GM23338 (cell line): ENCODE measurements around the gene TMEM154. TPM values are rescaled to one million over a fixed set of nuclear protein-coding genes. Genes with fewer than 3 reads are reported as not detected.

Experiments used
- ATAC-seq: fragments of 200-7000 bp; cut with Tn5 transposase; 3 replicates; pipeline ENCODE4 v1.9.1; 2020
- DNase-seq: peaks from one replicate; pipeline ENCODE4 v3.0.0-alpha.2; 2015; ENCODE audit warnings: low spot score
- H2AFZ ChIP-seq: fragments of 200-600 bp; sonication (generic); 2 replicates; pipeline ENCODE4 v1.8.0; 2016; ENCODE audit warnings: antibody characterized with exemption, mild to moderate bottlenecking, moderate library complexity
- H3F3A ChIP-seq: fragments of 200-600 bp; sonication (generic); replicated peaks from 2 replicates; pipeline ENCODE4 v1.8.0; 2017; ENCODE audit warnings: antibody characterized with exemption, mixed run types, low read depth
- H3K27ac ChIP-seq: fragments of 200-600 bp; sonication (generic); 2 replicates; pipeline ENCODE4 v1.6.1; 2016; ENCODE audit warnings: low read depth
- H3K27me3 ChIP-seq: fragments of 200-600 bp; sonication (generic); 2 replicates; pipeline ENCODE4 v1.8.0; 2016; ENCODE audit warnings: mild to moderate bottlenecking, mixed run types, moderate library complexity; ENCODE audit not compliant: insufficient read depth
- H3K36me3 ChIP-seq: fragments of 200-600 bp; sonication (generic); 2 replicates; pipeline ENCODE4 v1.8.0; 2016; ENCODE audit warnings: mild to moderate bottlenecking; ENCODE audit not compliant: insufficient read depth
- H3K4me1 ChIP-seq: fragments of 200-600 bp; sonication (generic); 2 replicates; pipeline ENCODE4 v1.8.0; 2016; ENCODE audit warnings: mild to moderate bottlenecking, moderate library complexity; ENCODE audit not compliant: insufficient read depth
- H3K4me2 ChIP-seq: fragments of 200-600 bp; sonication (generic); 2 replicates; pipeline ENCODE4 v1.7.1; 2017; ENCODE audit warnings: mixed run types
- H3K4me3 ChIP-seq: fragments of 200-600 bp; sonication (generic); 2 replicates; pipeline ENCODE4 v1.6.1; 2016; ENCODE audit warnings: mixed run types
- H3K79me2 ChIP-seq: fragments of 200-600 bp; sonication (generic); replicated peaks from 2 replicates; pipeline ENCODE4 v1.8.0; 2017; ENCODE audit warnings: mild to moderate bottlenecking; ENCODE audit not compliant: insufficient read depth
- H3K9me2 ChIP-seq: fragments of 200-600 bp; sonication (generic); 2 replicates; pipeline ENCODE4 v1.8.0; 2017; ENCODE audit not compliant: insufficient read depth
- H4K20me1 ChIP-seq: fragments of 200-600 bp; sonication (generic); replicated peaks from 2 replicates; pipeline ENCODE4 v1.8.0; 2017; ENCODE audit warnings: mild to moderate bottlenecking; ENCODE audit not compliant: insufficient read depth
- H3K27ac Mint-ChIP-seq: 2 replicates; pipeline ENCODE4 v1.8.0; 2020; ENCODE audit warnings: inconsistent platforms, mild to moderate bottlenecking, moderate library complexity, mixed read lengths
- H3K27me3 Mint-ChIP-seq: 3 replicates; pipeline ENCODE4 v1.8.0; 2022; ENCODE audit warnings: low read depth, mild to moderate bottlenecking, moderate library complexity, mixed read lengths, inconsistent platforms; ENCODE audit not compliant: insufficient read depth, poor library complexity
- H3K36me3 Mint-ChIP-seq: 3 replicates; pipeline ENCODE4 v1.8.0; 2021; ENCODE audit warnings: low read depth, mild to moderate bottlenecking, inconsistent platforms, moderate library complexity, mixed read lengths
- H3K4me1 Mint-ChIP-seq: 3 replicates; pipeline ENCODE4 v1.8.0; 2020; ENCODE audit warnings: mild to moderate bottlenecking, inconsistent platforms, mixed read lengths
- H3K4me3 Mint-ChIP-seq: 3 replicates; pipeline ENCODE4 v1.8.0; 2021; ENCODE audit warnings: moderate library complexity, mild to moderate bottlenecking, inconsistent platforms, mixed read lengths
- H3K9me3 Mint-ChIP-seq: 3 replicates; pipeline ENCODE4 v1.8.0; 2020; ENCODE audit warnings: moderate library complexity, mild to moderate bottlenecking, inconsistent platforms, mixed read lengths
- CREB1 ChIP-seq: fragments of 250-450 bp; sonication (Bioruptor Pico); IDR thresholded peaks from 2 replicates; pipeline ENCODE4 v1.5.0; 2020; ENCODE audit warnings: low read depth, mild to moderate bottlenecking, moderate library complexity
- EZH2 ChIP-seq: fragments of 200-600 bp; sonication (generic); IDR thresholded peaks from one replicate; pipeline ENCODE4 v1.8.0; 2017; ENCODE audit warnings: antibody characterized with exemption, mild to moderate bottlenecking, low read depth; ENCODE audit not compliant: unreplicated experiment
- NANOG ChIP-seq: IDR thresholded peaks from 2 replicates; pipeline ENCODE4 v1.6.1; 2016; ENCODE audit warnings: antibody characterized with exemption, borderline replicate concordance
- POLR2AphosphoS5 ChIP-seq: IDR thresholded peaks from 2 replicates; pipeline ENCODE4 v1.6.1; 2016; ENCODE audit warnings: antibody characterized with exemption, low read depth
- REST ChIP-seq: IDR thresholded peaks from one replicate; pipeline ENCODE4 v1.6.1; 2018; ENCODE audit warnings: antibody characterized with exemption; ENCODE audit not compliant: unreplicated experiment
- STAT1 ChIP-seq: IDR thresholded peaks from one replicate; pipeline ENCODE4 v1.6.1; 2016; ENCODE audit warnings: antibody characterized with exemption; ENCODE audit not compliant: unreplicated experiment
- ZNF114 ChIP-seq: fragments of 250-450 bp; sonication (Bioruptor Pico); IDR thresholded peaks from 2 replicates; pipeline ENCODE4 v1.5.0; 2020; ENCODE audit warnings: mild to moderate bottlenecking, moderate library complexity
- ZNF331 ChIP-seq: fragments of 250-450 bp; sonication (Bioruptor Pico); IDR thresholded peaks from 2 replicates; pipeline ENCODE4 v1.5.0; 2020; ENCODE audit warnings: low read depth, mild to moderate bottlenecking, moderate library complexity
- ZNF462 ChIP-seq: fragments of 250-450 bp; sonication (Bioruptor Pico); IDR thresholded peaks from 2 replicates; pipeline ENCODE4 v1.5.0; 2020; ENCODE audit warnings: mild to moderate bottlenecking, moderate library complexity
- polyA plus RNA-seq: library from polyadenylated mRNA; unstranded; fragments of >200 nt; fragmentation: Nextera tagmentation; extraction: Ambion mirVana; gene quantifications from 2 replicates; pipeline ENCODE4 v1.2.1, GENCODE V29; 2016
- total RNA-seq: library from RNA; depleted of rRNA; stranded (reverse); fragments of >200 nt; shearing (Covaris generic); gene quantifications from 2 replicates; pipeline ENCODE4 v1.2.3, GENCODE V29; 2014
- TF ChIP-seq, protein P1 (sequence below): IDR thresholded peaks from 2 replicates; pipeline ENCODE4 v1.6.1; 2016; ENCODE audit warnings: antibody characterized with exemption

The TMEM154 gene
- total and polyA plus RNA-seq, 2 experiments from 2014 or later = 1.0 to 1.7 TPM

DNA sequence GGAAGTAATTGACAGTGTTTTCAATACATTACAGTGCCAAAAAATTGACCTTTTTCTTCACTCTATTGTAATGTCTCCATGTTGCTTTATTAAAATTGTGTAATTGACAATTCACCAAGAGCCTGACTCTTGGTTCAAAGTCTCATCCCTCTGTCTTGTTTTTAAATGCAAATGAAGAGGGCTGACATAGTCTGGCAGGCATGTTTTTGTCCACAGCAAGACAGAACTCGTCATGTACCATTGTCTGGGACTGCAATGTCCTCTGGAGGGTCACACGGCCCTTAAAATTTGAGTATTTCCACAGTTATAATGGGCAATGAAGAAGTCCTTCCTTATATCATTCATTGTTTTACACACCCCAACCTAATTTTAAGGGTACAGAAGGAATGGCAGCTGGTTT lies 105.9 kb downstream of the TMEM154 start (continued):
- no peak for TF ChIP-seq ZNF462 (CRISPR knock-in tag)
- TF ChIP-seq REST = no peak
- no peak for TF ChIP-seq EZH2

DNA sequence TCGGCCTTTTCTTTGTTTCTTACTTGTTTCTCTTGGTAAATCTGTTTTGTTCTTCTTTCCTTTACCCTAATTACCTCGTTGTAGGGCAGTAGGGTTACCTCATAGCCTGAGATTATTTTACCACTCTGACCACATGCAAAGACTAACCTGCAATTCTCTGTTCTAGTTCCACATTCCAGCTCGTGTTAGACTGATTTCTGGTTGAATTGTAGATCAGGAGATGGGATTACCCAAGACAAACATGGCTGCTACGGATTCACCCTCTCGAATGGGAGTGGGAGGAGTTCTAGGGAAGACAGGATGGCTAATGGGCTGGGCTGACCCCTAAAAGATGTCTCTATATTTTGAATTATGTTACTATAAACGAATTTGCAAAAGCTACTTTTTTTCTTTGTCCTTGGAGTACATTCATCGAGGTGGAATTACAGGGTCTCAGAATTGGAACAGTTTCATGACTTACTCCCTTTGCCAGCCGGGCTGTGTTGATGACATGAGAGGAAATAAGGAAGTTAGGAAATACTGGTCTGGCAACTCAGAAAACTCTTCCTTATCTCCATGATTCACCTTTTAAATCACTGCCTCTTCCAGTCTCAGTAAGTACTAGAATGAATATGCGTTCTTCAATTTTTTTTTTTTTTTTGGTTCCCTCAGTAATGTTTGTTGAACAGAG lies 107.2 kb downstream of the TMEM154 start:
- no peaks in the 10 kb centered on the region for H4K20me1 ChIP-seq
- DNase-seq (no peak), ATAC-seq (no peak)
- H3K4me3 Mint-ChIP-seq = no peak overlapping the region
- H3K36me3 ChIP-seq = no peaks in the 10 kb centered on the region
- H3K4me1 ChIP-seq = no peaks in the 10 kb centered on the region
- no peak overlapping the region for H3K4me3 ChIP-seq
- H3F3A ChIP-seq = no peaks in the 10 kb centered on the region
- no peaks in the 10 kb centered on the region for H3K27me3 ChIP-seq
- no peaks in the 10 kb centered on the region for H3K27me3 Mint-ChIP-seq
- H3K4me2 ChIP-seq = no peak overlapping the region
- H3K27ac ChIP-seq = no peak overlapping the region
- H2AFZ ChIP-seq = peak overlapping the region; percentile 85
- H3K27ac Mint-ChIP-seq = no peak overlapping the region
- no peaks in the 10 kb centered on the region for H3K36me3 Mint-ChIP-seq
- H3K79me2 ChIP-seq = no peaks in the 10 kb centered on the region
- H3K9me2 ChIP-seq = no peaks in the 10 kb centered on the region; the same call in 1 of the 2 replicates
- peaks cover 6% of the 10 kb centered on the region; the same call in 1 of the 3 replicates for H3K4me1 Mint-ChIP-seq
- no peaks in the 10 kb centered on the region for H3K9me3 Mint-ChIP-seq
- TF ChIP-seq NANOG (no peak), ZNF114 (CRISPR knock-in tag) (no peak), ZNF331 (no peak), POLR2AphosphoS5 (no peak), STAT1 (no peak), CREB1 (CRISPR knock-in tag) (no peak)
- TF ChIP-seq, protein P1, sequence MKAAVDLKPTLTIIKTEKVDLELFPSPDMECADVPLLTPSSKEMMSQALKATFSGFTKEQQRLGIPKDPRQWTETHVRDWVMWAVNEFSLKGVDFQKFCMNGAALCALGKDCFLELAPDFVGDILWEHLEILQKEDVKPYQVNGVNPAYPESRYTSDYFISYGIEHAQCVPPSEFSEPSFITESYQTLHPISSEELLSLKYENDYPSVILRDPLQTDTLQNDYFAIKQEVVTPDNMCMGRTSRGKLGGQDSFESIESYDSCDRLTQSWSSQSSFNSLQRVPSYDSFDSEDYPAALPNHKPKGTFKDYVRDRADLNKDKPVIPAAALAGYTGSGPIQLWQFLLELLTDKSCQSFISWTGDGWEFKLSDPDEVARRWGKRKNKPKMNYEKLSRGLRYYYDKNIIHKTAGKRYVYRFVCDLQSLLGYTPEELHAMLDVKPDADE = no peak
